ENCODE measurements around the gene CDCA7L. TPM values are rescaled to one million over a fixed set of nuclear protein-coding genes. Genes with fewer than 3 reads are reported as not detected.

Gene CDCA7L, protein sequence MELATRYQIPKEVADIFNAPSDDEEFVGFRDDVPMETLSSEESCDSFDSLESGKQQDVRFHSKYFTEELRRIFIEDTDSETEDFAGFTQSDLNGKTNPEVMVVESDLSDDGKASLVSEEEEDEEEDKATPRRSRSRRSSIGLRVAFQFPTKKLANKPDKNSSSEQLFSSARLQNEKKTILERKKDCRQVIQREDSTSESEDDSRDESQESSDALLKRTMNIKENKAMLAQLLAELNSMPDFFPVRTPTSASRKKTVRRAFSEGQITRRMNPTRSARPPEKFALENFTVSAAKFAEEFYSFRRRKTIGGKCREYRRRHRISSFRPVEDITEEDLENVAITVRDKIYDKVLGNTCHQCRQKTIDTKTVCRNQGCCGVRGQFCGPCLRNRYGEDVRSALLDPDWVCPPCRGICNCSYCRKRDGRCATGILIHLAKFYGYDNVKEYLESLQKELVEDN
- polyA plus RNA-seq (2011; rRNA removed) (34.0 and 41.4 TPM in 2 replicates), polyA minus RNA-seq (2011; rRNA and poly(A)+ RNA removed) (43.2 and 66.0 TPM in 2 replicates)

DNA sequence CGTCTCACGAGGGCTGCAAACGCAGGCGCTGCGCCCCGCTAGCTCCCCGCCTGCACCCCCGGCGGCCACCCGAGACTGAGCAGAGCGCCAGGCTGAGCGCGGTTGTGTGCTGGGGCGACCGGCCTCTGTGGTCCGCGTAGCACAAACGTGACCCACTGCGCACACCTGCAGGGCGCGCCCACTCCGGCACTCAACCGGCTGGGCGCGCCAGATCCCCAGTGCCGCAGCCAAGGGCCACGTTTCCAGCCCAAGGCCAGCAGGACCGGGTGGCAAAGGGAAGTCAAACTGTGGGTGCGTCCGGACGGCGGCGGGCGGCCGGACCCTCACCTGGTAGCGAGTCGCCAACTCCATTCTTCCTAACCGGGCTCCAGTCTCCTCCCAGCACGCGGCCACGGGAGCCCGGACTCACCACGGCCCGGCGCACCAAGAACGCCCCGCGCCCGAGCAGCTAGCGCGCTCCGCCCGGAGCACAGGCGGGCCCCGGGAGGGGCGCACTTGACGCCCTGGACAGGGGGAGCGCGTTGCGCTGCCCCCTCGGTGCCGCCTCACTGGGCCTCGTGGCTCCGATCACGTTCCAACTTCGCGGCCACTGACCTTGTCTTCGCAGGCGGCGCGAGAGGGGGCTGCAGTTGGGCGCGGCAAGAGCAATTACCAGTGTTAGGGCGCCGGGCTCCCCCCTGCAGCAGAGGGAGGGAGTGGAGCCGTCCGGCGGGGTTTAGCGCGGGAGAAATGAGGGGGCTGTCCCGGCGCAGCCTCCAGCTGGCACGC lies at the start of gene CDCA7L:
TSS of gene CDCA7L (minus strand) at position 446 of the 768 bp plus-strand sequence. CDS start at position 351, 95 bp downstream.
- Histone ChIP-seq H3K27me3 (ENCODE audit: control insufficient read depth, insufficient read depth, low read length) (no peaks in the 10 kb centered on the region), H3K36me3 (ENCODE audit: control insufficient read depth, insufficient read depth, low read length) (no peaks in the 10 kb centered on the region), H3K4me3 (ENCODE audit: low read depth, low read length) (peak within 1 kb of the TSS; percentile 67)
- ChIA-PET POLR2A (interaction anchor here (0.5 to 0.6 kb wide), 2 partner anchors 22 to 519 kb away, joined by 3 to 7 read pairs; no protein-coding TSS in a partner anchor), CTCF (interaction anchor here (0.6 to 1.2 kb wide), 2 partner anchors 34 to 1068 kb away, joined by 3 read pairs; no protein-coding TSS in a partner anchor)
- no peak for DNase-seq (ENCODE audit: low read depth)
- TF ChIP-seq, protein P1, sequence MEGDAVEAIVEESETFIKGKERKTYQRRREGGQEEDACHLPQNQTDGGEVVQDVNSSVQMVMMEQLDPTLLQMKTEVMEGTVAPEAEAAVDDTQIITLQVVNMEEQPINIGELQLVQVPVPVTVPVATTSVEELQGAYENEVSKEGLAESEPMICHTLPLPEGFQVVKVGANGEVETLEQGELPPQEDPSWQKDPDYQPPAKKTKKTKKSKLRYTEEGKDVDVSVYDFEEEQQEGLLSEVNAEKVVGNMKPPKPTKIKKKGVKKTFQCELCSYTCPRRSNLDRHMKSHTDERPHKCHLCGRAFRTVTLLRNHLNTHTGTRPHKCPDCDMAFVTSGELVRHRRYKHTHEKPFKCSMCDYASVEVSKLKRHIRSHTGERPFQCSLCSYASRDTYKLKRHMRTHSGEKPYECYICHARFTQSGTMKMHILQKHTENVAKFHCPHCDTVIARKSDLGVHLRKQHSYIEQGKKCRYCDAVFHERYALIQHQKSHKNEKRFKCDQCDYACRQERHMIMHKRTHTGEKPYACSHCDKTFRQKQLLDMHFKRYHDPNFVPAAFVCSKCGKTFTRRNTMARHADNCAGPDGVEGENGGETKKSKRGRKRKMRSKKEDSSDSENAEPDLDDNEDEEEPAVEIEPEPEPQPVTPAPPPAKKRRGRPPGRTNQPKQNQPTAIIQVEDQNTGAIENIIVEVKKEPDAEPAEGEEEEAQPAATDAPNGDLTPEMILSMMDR (IDR thresholded peaks at IDR 0.05; ENCODE audit: insufficient read depth, low read depth, low read length), result no peak

DNA sequence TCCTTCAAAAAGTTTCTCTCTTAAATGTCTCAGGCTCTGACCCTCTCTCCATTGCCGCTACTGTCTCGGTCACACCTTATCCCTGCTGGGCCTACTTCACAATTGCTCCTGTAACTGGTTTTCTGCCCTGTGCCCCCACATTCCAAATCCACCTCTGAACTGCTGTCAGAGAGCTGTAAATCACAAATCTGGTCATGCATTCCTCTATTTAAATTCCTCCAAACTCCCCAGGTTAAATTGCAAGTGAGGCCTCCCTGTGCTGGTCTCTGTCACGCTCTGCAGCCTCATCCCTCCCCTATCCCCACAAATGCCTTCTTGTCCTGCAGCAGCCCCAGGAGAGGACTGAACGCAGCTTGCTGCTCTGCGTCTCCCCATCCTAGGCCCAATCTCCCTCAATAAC lies 40.4 kb upstream of the CDCA7L start:
- ChIA-PET CTCF (interaction anchor here (0.6 kb wide), 1 partner anchor 1466 kb away, joined by 3 read pairs; no protein-coding TSS in a partner anchor), POLR2A (no interaction called here)
- Histone ChIP-seq H3K27me3 (ENCODE audit: control insufficient read depth, insufficient read depth, low read length) (no peaks in the 10 kb centered on the region), H3K4me3 (ENCODE audit: low read depth, low read length) (no peak overlapping the region), H3K36me3 (ENCODE audit: control insufficient read depth, insufficient read depth, low read length) (no peaks in the 10 kb centered on the region)
- TF ChIP-seq, protein P1 (IDR thresholded peaks at IDR 0.05; ENCODE audit: insufficient read depth, low read depth, low read length), result no peak
- no peak for DNase-seq (ENCODE audit: low read depth)

DNA sequence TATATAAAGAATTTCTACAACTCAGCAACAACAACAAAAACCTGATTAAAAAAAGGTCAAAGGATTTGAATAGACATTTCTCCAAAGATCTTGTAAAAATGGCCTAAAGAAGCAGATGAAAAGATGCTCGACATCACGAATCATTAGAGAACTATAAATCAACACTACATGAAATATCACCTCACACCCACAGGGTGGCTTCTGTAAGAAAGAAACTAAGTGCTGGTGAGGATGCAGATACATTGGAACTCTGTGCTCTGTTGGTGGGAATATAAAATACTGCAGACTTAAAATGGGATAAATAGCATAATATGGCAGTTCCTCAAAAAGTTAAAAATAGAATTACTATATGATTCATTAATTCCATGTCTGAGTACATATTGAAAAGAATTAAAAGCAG lies 38.3 kb upstream of the CDCA7L start:
- Histone ChIP-seq H3K4me3 (ENCODE audit: low read depth, low read length) (no peak overlapping the region), H3K27me3 (ENCODE audit: control insufficient read depth, insufficient read depth, low read length) (no peaks in the 10 kb centered on the region), H3K36me3 (ENCODE audit: control insufficient read depth, insufficient read depth, low read length) (no peaks in the 10 kb centered on the region)
- ChIA-PET CTCF (interaction anchor here (1.1 kb wide), 1 partner anchor 10 kb away, joined by 3 read pairs; no protein-coding TSS in a partner anchor), POLR2A (no interaction called here)
- TF ChIP-seq, protein P1 (IDR thresholded peaks at IDR 0.05; ENCODE audit: insufficient read depth, low read depth, low read length), result no peak
- DNase-seq (ENCODE audit: low read depth), result no peak

DNA sequence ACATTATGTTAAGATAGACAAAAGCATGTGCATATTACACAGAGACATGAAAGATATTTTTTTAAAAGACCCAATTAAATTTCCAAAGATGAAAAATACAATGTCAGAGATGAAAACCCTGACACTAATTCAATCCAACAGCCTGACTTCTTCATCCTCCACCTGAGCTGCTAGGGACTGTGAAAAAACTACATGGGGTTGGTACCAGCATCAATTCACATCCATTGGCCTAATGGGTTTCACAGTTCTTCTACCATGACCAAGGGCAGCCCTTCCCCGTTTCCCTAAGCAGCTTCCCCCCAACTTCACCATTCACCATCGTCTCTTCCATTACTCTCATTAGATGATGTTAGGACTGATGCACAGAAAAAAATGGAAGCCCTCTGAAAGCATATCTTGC lies 37.4 kb upstream of the CDCA7L start:
- no peaks in the 10 kb centered on the region for H3K36me3 ChIP-seq (ENCODE audit: control insufficient read depth, insufficient read depth, low read length)
- TF ChIP-seq, protein P1 (IDR thresholded peaks at IDR 0.05; ENCODE audit: insufficient read depth, low read depth, low read length), result no peak
- no peaks in the 10 kb centered on the region for H3K27me3 ChIP-seq (ENCODE audit: control insufficient read depth, insufficient read depth, low read length)
- POLR2A ChIA-PET, result no interaction called here
- H3K4me3 ChIP-seq (ENCODE audit: low read depth, low read length), result no peak overlapping the region
- DNase-seq (ENCODE audit: low read depth), result no peak
- CTCF ChIA-PET, result interaction anchor here (0.7 to 1.1 kb wide), 2 partner anchors 9 to 276 kb away, joined by 3 read pairs; no protein-coding TSS in a partner anchor

DNA sequence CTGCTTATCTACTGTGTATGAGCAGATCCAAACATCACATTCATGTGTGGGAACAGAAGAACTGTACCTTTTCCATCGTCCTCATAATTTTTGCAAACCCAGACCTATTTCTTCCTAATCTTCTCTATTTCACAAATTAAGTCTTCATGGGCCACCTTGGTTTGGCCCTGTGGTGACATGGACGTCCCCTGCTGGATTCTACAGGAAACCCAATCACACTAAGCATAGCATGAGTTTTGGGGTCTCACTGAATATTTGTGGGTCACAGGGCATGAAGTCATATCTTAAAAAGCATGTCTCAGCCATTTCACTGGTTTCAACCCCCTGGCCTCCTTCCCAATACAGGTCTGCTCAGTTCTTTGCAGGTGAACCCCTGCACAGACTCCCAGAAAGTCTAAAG lies 35.8 kb upstream of the CDCA7L start:
- DNase-seq (ENCODE audit: low read depth), result no peak
- ChIA-PET CTCF (no interaction called here), POLR2A (no interaction called here)
- no peaks in the 10 kb centered on the region for H3K27me3 ChIP-seq (ENCODE audit: control insufficient read depth, insufficient read depth, low read length)
- no peaks in the 10 kb centered on the region for H3K36me3 ChIP-seq (ENCODE audit: control insufficient read depth, insufficient read depth, low read length)
- no peak overlapping the region for H3K4me3 ChIP-seq (ENCODE audit: low read depth, low read length)
- TF ChIP-seq, protein P1 (IDR thresholded peaks at IDR 0.05; ENCODE audit: insufficient read depth, low read depth, low read length), result no peak

Data from BJ (cell line).